ENCODE measurements around the gene TCIRG1. TPM values are rescaled to one million over a fixed set of nuclear protein-coding genes. Genes with fewer than 3 reads are reported as not detected.

The TCIRG1 gene
- polyA plus RNA-seq, 2 of the 4 experiments (the other 2 are of a cell fraction), result 36.3 to 120 TPM

DNA sequence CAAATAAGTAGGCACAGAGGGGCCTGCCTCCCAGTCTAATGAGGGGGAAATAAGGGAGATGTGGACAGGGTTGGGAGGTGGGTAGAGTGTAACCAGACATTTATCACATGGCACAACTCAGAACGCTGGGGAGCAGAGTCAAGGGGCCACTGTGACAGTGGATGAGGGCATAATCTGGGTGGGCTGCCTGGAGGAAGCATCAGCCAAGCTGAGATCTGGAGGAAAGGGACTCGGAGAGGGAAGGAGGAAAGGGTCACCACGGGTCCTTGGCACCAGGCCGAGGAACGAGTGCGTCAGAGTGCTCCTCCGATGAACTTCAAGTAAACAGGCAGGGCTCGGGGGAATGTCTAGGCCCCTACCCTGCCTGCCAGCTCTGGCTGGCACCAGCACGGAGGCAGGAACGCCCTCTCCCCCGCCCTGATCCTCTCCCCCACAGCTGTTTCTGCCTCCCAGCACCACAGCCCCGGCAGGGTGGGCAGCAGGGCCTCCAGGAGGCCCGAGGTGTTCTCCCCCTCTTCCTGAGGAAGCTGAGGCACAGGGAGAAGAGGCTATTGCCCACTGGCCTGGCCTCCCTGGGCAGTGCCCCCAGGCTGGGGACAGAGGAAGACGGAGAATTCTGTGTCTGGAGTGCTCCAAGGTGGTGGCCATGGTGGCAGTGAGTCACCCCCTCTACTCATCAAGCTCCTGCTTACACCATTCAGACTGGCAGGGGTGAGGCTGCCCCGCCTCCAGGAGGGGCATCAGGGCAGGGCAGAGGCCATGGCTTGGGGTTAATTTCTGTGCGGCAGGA, 24.5 kb upstream of the TCIRG1 start (continued):
- TF ChIP-seq CBX2 (IDR thresholded peaks at IDR 0.05; ENCODE audit: borderline replicate concordance, low read depth) (no peak), ZNF302 (CRISPR knock-in tag; IDR thresholded peaks at IDR 0.05) (peak; percentile 95), MYC (IDR thresholded peaks at IDR 0.05; ENCODE audit: borderline replicate concordance, low read length) (peak; percentile 30; the same call in 1 of the 2 replicates), MAFK (IDR thresholded peaks at IDR 0.05; ENCODE audit: partially characterized antibody) (no peak), JUN (IDR thresholded peaks at IDR 0.05) (peak; percentile 96 to 97), ZC3H11A (IDR thresholded peaks at IDR 0.05) (no peak), GATA3 (IDR thresholded peaks at IDR 0.05; ENCODE audit: borderline replicate concordance) (peak; percentile 94), RNF2 (IDR thresholded peaks at IDR 0.05; ENCODE audit: borderline replicate concordance, low read depth) (no peak), RARB (CRISPR knock-in tag; IDR thresholded peaks at IDR 0.05) (peak; percentile 95), HOXA7 (CRISPR knock-in tag; IDR thresholded peaks at IDR 0.05) (peak; percentile 96), TFCP2L1 (CRISPR knock-in tag; IDR thresholded peaks at IDR 0.05) (peak; percentile 41; the same call in 1 of the 2 replicates), HOXB13 (CRISPR knock-in tag; IDR thresholded peaks at IDR 0.05; ENCODE audit: low read depth) (peak; percentile 94), FOSB (CRISPR knock-in tag; IDR thresholded peaks at IDR 0.05) (peak; percentile 89)

DNA sequence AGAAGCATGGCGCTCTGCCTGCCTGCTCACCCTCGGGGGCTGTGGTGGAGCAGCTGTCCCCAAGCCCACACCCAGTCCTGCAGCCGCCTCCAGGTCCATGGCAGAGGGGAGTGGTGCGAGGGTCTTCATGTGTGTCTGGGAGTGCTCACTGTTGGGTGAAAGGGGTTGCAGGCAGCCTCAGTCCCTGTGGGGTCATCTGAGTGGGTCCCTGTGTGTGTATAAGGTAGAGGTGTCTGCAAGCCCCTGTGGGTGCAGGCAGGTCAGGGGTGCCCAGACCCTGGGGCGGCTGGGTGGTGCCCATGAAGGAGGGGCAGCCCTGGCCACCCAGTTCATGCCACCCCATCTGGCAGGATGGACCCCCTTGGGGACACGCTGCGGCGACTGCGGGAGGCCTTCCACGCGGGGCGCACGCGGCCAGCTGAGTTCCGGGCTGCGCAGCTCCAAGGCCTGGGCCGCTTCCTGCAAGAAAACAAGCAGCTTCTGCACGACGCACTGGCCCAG, 23.8 kb upstream of the TCIRG1 start:
- WGBS (ENCODE audit: missing lambda C conversion rate), result 0% methylated on average over 2 of the region's 19 CpGs
- Histone ChIP-seq H3K4me2 (peak overlapping the region; percentile 96), H3K4me3 (peak overlapping the region; percentile 20; the same call in 2 of the 3 replicates), H3K27ac (peak overlapping the region; percentile 99 to 100), H3K4me1 (peaks cover 84% of the 10 kb centered on the region), H3K9me3 (no peaks in the 10 kb centered on the region)
- no peak for FAIRE-seq
- ChIA-PET CTCF (interaction anchor here (1.0 to 3.9 kb wide), 7 partner anchors 7 to 194 kb away, joined by 3 to 23 read pairs (median 4); no protein-coding TSS in a partner anchor), POLR2A (interaction anchor here (1.0 to 3.8 kb wide), 7 partner anchors 12 to 28 kb away, joined by 3 to 37 read pairs (median 7); partner anchors contain the start of gene NDUFS8)
- no peak for TF ChIP-seq FOSL2 (IDR thresholded peaks at IDR 0.05)
- no peak for TF ChIP-seq FOSL2 (CRISPR knock-in tag; IDR thresholded peaks at IDR 0.05)
- TF ChIP-seq EHF (CRISPR knock-in tag; IDR thresholded peaks at IDR 0.05), result peak; percentile 93
- TF ChIP-seq TP53 (CRISPR knock-in tag; IDR thresholded peaks at IDR 0.05), result peak; percentile 82
- TF ChIP-seq FOSB (CRISPR knock-in tag; IDR thresholded peaks at IDR 0.05), result peak; percentile 90
- peak; percentile 13 for TF ChIP-seq ZFP36 (IDR thresholded peaks at IDR 0.05; ENCODE audit: borderline replicate concordance, partially characterized antibody)
- TF ChIP-seq HOXB13 (CRISPR knock-in tag; IDR thresholded peaks at IDR 0.05; ENCODE audit: low read depth), result peak; percentile 95
- no peak for TF ChIP-seq JUN (IDR thresholded peaks at IDR 0.05)
- TF ChIP-seq HEYL (CRISPR knock-in tag; IDR thresholded peaks at IDR 0.05), result peak; percentile 70; the same call in 1 of the 2 replicates
- TF ChIP-seq RFX5 (IDR thresholded peaks at IDR 0.05), result no peak
- no peak for TF ChIP-seq CEBPB (IDR thresholded peaks at IDR 0.05)
- TF ChIP-seq FOXS1 (CRISPR knock-in tag; IDR thresholded peaks at IDR 0.05), result peak; percentile 69; the same call in 1 of the 2 replicates
- TF ChIP-seq CBX2 (IDR thresholded peaks at IDR 0.05; ENCODE audit: borderline replicate concordance, low read depth), result no peak
- peak; percentile 89 for TF ChIP-seq HOXB5 (CRISPR knock-in tag; IDR thresholded peaks at IDR 0.05)
- TF ChIP-seq HOXA7 (CRISPR knock-in tag; IDR thresholded peaks at IDR 0.05), result peak; percentile 88; the same call in 1 of the 2 replicates
- 0 out of 2 replicates have a peak, but pooled peaks have one; percentile 58 for TF ChIP-seq TFCP2L1 (CRISPR knock-in tag; IDR thresholded peaks at IDR 0.05)
- peak; percentile 74; the same call in 1 of the 2 replicates for TF ChIP-seq ZNF302 (CRISPR knock-in tag; IDR thresholded peaks at IDR 0.05)
- TF ChIP-seq, protein P1, sequence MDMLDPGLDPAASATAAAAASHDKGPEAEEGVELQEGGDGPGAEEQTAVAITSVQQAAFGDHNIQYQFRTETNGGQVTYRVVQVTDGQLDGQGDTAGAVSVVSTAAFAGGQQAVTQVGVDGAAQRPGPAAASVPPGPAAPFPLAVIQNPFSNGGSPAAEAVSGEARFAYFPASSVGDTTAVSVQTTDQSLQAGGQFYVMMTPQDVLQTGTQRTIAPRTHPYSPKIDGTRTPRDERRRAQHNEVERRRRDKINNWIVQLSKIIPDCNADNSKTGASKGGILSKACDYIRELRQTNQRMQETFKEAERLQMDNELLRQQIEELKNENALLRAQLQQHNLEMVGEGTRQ (IDR thresholded peaks at IDR 0.05), result no peak
- no peak for TF ChIP-seq CHD2 (IDR thresholded peaks at IDR 0.05; ENCODE audit: low read length, partially characterized antibody)
- TF ChIP-seq POLR2A (IDR thresholded peaks at IDR 0.05; ENCODE audit: low read length), result peak; percentile 33; the same call in 1 of the 2 replicates
- TF ChIP-seq NR3C1 (IDR thresholded peaks at IDR 0.05), result no peak
- no peak for ATAC-seq
- no peak for DNase-seq (ENCODE audit: low read depth in 1 of 2, low spot score in 1 of 2)

Measured in A549 (cell line).